DND-41 (cell line): ENCODE data around the gene BCO2.

Source experiments
- ATAC-seq: fragments of 200-7000 bp; cut with Tn5 transposase; 3 replicates; pipeline ENCODE4 v1.9.1; 2021; ENCODE audit warnings: low read depth; ENCODE audit not compliant: insufficient read depth
- DNase-seq: peaks from one replicate; pipeline ENCODE4 v3.0.0-alpha.2; 2020
- H2AFZ ChIP-seq: 2 replicates; pipeline ENCODE4 v1.6.0; 2012; ENCODE audit warnings: low read depth, low read length
- H3K27ac ChIP-seq: 2 replicates; pipeline ENCODE4 v1.5.1; 2012; ENCODE audit warnings: low read length, inconsistent platforms
- H3K27me3 ChIP-seq: fragments of 200-600 bp; sonication (generic); 2 replicates; pipeline ENCODE4 v1.6.0; 2012; ENCODE audit warnings: low read length, mild to moderate bottlenecking, inconsistent platforms; ENCODE audit not compliant: insufficient read depth, poor library complexity
- H3K36me3 ChIP-seq: 2 replicates; pipeline ENCODE4 v1.5.1; 2012; ENCODE audit warnings: low read length, inconsistent platforms; ENCODE audit not compliant: insufficient read depth
- H3K4me1 ChIP-seq: 2 replicates; pipeline ENCODE4 v1.5.1; 2012; ENCODE audit warnings: mild to moderate bottlenecking, low read length; ENCODE audit not compliant: insufficient read depth
- H3K4me2 ChIP-seq: 2 replicates; pipeline ENCODE4 v1.6.0; 2012; ENCODE audit warnings: mild to moderate bottlenecking, moderate library complexity, low read length, inconsistent platforms; ENCODE audit not compliant: insufficient read depth
- H3K4me3 ChIP-seq, 2 experiments: fragments of 200-600 bp in 1 of 2; shearing (Covaris generic) in 1 of 2; 2 replicates each; pipeline ENCODE4 v1.5.1; 2012 to 2016; ENCODE audit warnings: inconsistent platforms in 2 of 2, low read length in 2 of 2, mild to moderate bottlenecking in 2 of 2, low read depth in 1 of 2, moderate library complexity in 1 of 2
- H3K79me2 ChIP-seq: 2 replicates; pipeline ENCODE4 v1.6.0; 2012; ENCODE audit warnings: low read length, inconsistent platforms; ENCODE audit not compliant: insufficient read depth
- H3K9ac ChIP-seq: 2 replicates; pipeline ENCODE4 v1.6.0; 2012; ENCODE audit warnings: low read depth, mild to moderate bottlenecking, inconsistent platforms, low read length, moderate library complexity
- H3K9me3 ChIP-seq: 2 replicates; pipeline ENCODE4 v1.5.1; 2012; ENCODE audit warnings: low read length, moderate library complexity, mild to moderate bottlenecking, inconsistent platforms; ENCODE audit not compliant: insufficient read depth, severe bottlenecking
- H4K20me1 ChIP-seq: 2 replicates; pipeline ENCODE4 v1.6.0; 2012; ENCODE audit warnings: low read length; ENCODE audit not compliant: insufficient read depth
- EZH2 ChIP-seq: IDR thresholded peaks from 3 replicates; pipeline ENCODE4 v1.6.1; 2012; ENCODE audit warnings: borderline replicate concordance, low read depth, mild to moderate bottlenecking, moderate library complexity, low read length, inconsistent platforms; ENCODE audit not compliant: severe bottlenecking
- TF ChIP-seq, protein P1 (sequence below): IDR thresholded peaks from 2 replicates; pipeline ENCODE4 v1.5.1; 2012; ENCODE audit warnings: borderline replicate concordance, low read length, moderate library complexity, mild to moderate bottlenecking; ENCODE audit not compliant: poor library complexity, severe bottlenecking; ENCODE audit errors: extremely low read depth

The BCO2 gene

DNA sequence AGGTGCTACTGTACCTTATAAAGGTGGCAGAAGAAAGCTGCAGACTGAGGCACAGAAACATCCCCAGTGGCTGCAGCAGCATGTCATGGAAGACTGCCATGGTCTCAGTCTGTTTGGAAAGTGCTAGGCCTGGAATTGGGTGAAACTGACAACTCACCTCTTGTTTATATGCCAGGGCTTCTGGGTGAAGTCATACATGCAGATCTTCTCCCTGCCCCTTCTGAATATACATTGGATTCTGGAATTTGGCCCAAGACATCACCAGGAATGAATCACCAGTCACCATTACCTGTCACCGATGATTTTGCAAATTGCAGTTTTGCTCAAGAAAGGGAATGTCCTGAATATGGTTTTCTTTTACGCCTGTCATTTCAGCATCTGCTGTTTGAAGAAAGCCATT is 85.2 kb downstream of the BCO2 start, which contains the start of gene PLET1:
Gene PLET1 (minus strand): TSS at position 371 of the 400 bp plus-strand sequence. CDS start 271 bp downstream, at position 100.
- Histone ChIP-seq H3K27me3 (no peaks in the 10 kb centered on the region), H4K20me1 (no peaks in the 10 kb centered on the region), H3K79me2 (no peaks in the 10 kb centered on the region), H2AFZ (no peak within 1 kb of the TSS), H3K36me3 (no peaks in the 10 kb centered on the region), H3K4me2 (no peak within 1 kb of the TSS), H3K9me3 (no peaks in the 10 kb centered on the region), H3K4me3 (no peak within 1 kb of the TSS), H3K27ac (no peak within 1 kb of the TSS), H3K4me1 (no peaks in the 10 kb centered on the region), H3K9ac (no peak within 1 kb of the TSS)
- DNase-seq (no peak), ATAC-seq (no peak)
- TF ChIP-seq EZH2: no peak
- TF ChIP-seq, protein P1, sequence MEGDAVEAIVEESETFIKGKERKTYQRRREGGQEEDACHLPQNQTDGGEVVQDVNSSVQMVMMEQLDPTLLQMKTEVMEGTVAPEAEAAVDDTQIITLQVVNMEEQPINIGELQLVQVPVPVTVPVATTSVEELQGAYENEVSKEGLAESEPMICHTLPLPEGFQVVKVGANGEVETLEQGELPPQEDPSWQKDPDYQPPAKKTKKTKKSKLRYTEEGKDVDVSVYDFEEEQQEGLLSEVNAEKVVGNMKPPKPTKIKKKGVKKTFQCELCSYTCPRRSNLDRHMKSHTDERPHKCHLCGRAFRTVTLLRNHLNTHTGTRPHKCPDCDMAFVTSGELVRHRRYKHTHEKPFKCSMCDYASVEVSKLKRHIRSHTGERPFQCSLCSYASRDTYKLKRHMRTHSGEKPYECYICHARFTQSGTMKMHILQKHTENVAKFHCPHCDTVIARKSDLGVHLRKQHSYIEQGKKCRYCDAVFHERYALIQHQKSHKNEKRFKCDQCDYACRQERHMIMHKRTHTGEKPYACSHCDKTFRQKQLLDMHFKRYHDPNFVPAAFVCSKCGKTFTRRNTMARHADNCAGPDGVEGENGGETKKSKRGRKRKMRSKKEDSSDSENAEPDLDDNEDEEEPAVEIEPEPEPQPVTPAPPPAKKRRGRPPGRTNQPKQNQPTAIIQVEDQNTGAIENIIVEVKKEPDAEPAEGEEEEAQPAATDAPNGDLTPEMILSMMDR: no peak

DNA sequence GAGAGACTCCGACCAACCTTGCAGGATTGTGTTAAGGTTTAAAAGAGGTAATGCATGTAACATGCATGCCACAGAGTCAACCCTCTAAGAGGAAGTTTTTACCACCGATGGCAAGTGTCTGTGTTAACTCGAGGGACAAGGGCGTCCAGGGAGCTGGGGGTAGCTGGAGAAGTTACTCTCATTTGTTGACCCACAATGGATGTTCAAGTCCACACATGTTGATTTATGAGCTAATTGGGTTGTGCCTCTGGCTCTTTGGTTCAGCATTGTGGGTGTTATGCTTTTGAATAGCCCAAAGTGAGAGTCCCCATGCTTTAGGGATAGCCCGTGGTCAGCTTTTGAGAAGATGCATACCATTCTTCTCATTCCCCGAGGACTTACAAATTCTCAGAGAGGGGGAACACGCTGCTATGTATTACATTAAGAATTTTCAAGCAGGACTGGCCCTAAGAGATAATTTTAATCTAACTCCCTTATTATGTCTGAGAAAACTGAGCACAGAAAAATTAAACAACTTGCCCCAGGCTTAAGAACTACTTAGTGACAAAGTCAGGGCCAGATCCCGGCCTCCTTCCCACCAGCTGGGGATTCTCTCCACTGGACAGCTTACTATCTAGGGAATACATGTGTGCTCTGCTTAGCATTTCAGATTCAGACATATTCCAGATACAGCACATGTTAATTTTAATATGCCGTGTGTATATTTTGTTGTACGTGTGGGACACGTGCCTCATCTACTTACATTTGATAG is 90.5 kb downstream of the BCO2 start:
- Histone ChIP-seq H2AFZ (no peak overlapping the region), H3K27me3 (no peaks in the 10 kb centered on the region)
- DNase-seq: no peak

DNA sequence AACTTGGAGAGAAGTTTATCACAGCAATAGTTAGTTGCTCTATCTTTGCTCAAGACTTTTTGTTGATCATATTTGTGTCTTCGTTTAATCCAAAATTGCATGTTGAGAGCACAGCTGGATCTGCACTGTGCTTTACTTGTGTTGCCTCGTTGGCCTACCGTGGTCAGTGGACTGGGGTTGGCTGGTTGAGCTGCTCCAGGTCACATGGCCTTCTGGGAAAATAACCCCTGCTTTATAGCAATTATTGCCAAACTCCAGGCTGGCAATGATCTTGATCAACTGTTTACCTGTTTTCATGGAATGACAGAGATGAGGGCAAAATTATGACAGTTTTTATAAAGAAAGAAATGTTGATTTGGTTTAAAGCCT is 91.1 kb downstream of the BCO2 start:
- no peak for ATAC-seq
- DNase-seq: no peak
- Histone ChIP-seq H4K20me1 (no peaks in the 10 kb centered on the region), H3K36me3 (no peaks in the 10 kb centered on the region), H3K9me3 (no peaks in the 10 kb centered on the region), H3K79me2 (no peaks in the 10 kb centered on the region), H3K4me3 (no peak overlapping the region), H3K4me1 (no peaks in the 10 kb centered on the region), H3K27me3 (no peaks in the 10 kb centered on the region), H3K9ac (no peak overlapping the region), H2AFZ (no peak overlapping the region), H3K27ac (no peak overlapping the region), H3K4me2 (no peak overlapping the region)
- TF ChIP-seq EZH2: no peak

More for the DNA sequence above, 90.5 kb downstream of the BCO2 start:
- Histone ChIP-seq H3K79me2 (no peaks in the 10 kb centered on the region), H3K36me3 (no peaks in the 10 kb centered on the region), H3K4me2 (no peak overlapping the region), H3K27ac (no peak overlapping the region), H3K4me1 (no peaks in the 10 kb centered on the region), H3K9ac (no peak overlapping the region), H3K9me3 (no peaks in the 10 kb centered on the region), H4K20me1 (no peaks in the 10 kb centered on the region), H3K4me3 (no peak overlapping the region)
- no peak for ATAC-seq
- TF ChIP-seq, protein P1: no peak
- TF ChIP-seq EZH2: no peak

DNA sequence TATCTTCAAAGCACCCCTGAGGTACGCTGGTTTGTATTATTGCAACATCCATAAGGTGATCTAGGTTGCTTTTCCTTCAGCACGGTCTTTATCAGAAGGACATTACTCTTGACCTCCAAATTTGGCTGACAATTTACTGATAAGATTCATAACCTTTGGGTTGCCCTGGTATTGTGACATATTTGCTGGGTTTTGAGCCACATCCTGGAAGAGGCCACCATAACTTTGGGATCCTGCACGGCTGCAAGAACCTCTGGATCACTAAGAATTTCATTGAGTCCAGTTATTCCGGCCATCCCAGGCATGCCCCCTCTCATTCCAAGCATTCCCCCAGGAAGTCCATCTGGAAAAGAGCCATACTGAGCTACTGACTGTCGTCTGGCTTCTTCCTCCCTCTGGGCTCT is 91.9 kb downstream of the BCO2 start:
- no peak overlapping the region for H2AFZ ChIP-seq
- H3K4me3 ChIP-seq: no peak overlapping the region
- ATAC-seq (no peak), DNase-seq (no peak)
- TF ChIP-seq, protein P1: no peak
- no peak for TF ChIP-seq EZH2
- no peaks in the 10 kb centered on the region for H3K27me3 ChIP-seq
- no peak overlapping the region for H3K4me2 ChIP-seq
- no peak overlapping the region for H3K9ac ChIP-seq
- H4K20me1 ChIP-seq: no peaks in the 10 kb centered on the region
- no peaks in the 10 kb centered on the region for H3K36me3 ChIP-seq
- H3K27ac ChIP-seq: no peak overlapping the region
- H3K79me2 ChIP-seq: no peaks in the 10 kb centered on the region
- H3K9me3 ChIP-seq: no peaks in the 10 kb centered on the region
- no peaks in the 10 kb centered on the region for H3K4me1 ChIP-seq
